Esophagus squamous epithelium (tissue), 5 donors: ENCODE measurements around the gene SCN9A. TPM values are rescaled to one million over a fixed set of nuclear protein-coding genes. Genes with fewer than 3 reads are reported as not detected.

ENCODE experiments used
- DNase-seq: peaks from one replicate; lab custom pipeline; 2025; lab: John Stamatoyannopoulos, UW
- H3K27ac ChIP-seq, 4 donors: fragments of 200-600 bp; sonication (generic); one replicate each; pipeline ENCODE4 v1.5.1; 2016 to 2019; ENCODE audit warnings: mild to moderate bottlenecking in 1 of 4
- H3K27me3 ChIP-seq, 4 donors: fragments of 200-600 bp; sonication (generic); 1 replicate in 3 of 4; 2 replicates in 1 of 4; pipeline versions ENCODE4 v1.5.1 to v1.6.0; 2017 to 2021; ENCODE audit warnings: antibody characterized with exemption in 1 of 4
- H3K36me3 ChIP-seq, 3 donors: fragments of 200-600 bp; sonication (generic); one replicate each; pipeline ENCODE4 v1.5.1; 2016 to 2019
- H3K4me1 ChIP-seq, 3 donors: fragments of 200-600 bp; sonication (generic); one replicate each; pipeline ENCODE4 v1.5.1; 2017 to 2019
- H3K4me3 ChIP-seq, 4 donors: fragments of 200-600 bp; sonication (generic); 1 replicate in 3 of 4; 2 replicates in 1 of 4; pipeline ENCODE4 v1.5.1; 2016 to 2019; ENCODE audit warnings: mild to moderate bottlenecking in 2 of 4, moderate library complexity in 1 of 4
- H3K9me3 ChIP-seq, 3 donors: fragments of 200-600 bp; sonication (generic); one replicate each; pipeline ENCODE4 v1.5.1; 2016 to 2019
- POLR2A ChIP-seq, 4 donors: fragments of 450-650 bp; IDR thresholded peaks; one replicate each; pipeline ENCODE4 v1.6.1; 2017; ENCODE audit warnings: antibody characterized with exemption in 4 of 4, mild to moderate bottlenecking in 4 of 4, moderate library complexity in 3 of 4
- WGBS, 2 donors: methylation state at CpG; one replicate each; pipeline ENCODE4 v1.1.5; 2018; 5-methylcytosine and 5-hydroxymethylcytosine counted together
- intact Hi-C: fragments of 100-400 bp; cut with DNase I; formaldehyde crosslinking; loops from one replicate; pipeline ENCODE4 v1.15.0; 2022
- total RNA-seq, 4 donors: library from RNA; depleted of rRNA; stranded (reverse); fragments of >200 nt; gene quantifications; one replicate each; pipeline ENCODE4 v1.1.0, GENCODE V29; 2016
- TF ChIP-seq, protein P1 (sequence below), 6 experiments: fragments of 450-650 bp in 4 of 6; fragments of 200-600 bp in 2 of 6; sonication (generic) in 2 of 6; IDR thresholded peaks; one replicate each; pipeline ENCODE4 v1.5.1; 2016 to 2019; ENCODE audit warnings: antibody characterized with exemption in 6 of 6, mild to moderate bottlenecking in 4 of 6, moderate library complexity in 4 of 6
- donor health status: DM: yes; HTN: yes; CAD: no.

Gene SCN9A
- total RNA-seq, 4 donors from 2014 or later = 0.13 to 1.9 (median 0.77) TPM

GRCh38 chr2:166372046-166372445, 3.7 kb downstream of the SCN9A start:
- H3K4me3 ChIP-seq = no peak overlapping the region
- WGBS, 2 donors = 69 to 70% methylated on average over 2 of the region's 2 CpGs
- DNase-seq = no peak
- TF ChIP-seq, protein P1, sequence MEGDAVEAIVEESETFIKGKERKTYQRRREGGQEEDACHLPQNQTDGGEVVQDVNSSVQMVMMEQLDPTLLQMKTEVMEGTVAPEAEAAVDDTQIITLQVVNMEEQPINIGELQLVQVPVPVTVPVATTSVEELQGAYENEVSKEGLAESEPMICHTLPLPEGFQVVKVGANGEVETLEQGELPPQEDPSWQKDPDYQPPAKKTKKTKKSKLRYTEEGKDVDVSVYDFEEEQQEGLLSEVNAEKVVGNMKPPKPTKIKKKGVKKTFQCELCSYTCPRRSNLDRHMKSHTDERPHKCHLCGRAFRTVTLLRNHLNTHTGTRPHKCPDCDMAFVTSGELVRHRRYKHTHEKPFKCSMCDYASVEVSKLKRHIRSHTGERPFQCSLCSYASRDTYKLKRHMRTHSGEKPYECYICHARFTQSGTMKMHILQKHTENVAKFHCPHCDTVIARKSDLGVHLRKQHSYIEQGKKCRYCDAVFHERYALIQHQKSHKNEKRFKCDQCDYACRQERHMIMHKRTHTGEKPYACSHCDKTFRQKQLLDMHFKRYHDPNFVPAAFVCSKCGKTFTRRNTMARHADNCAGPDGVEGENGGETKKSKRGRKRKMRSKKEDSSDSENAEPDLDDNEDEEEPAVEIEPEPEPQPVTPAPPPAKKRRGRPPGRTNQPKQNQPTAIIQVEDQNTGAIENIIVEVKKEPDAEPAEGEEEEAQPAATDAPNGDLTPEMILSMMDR (IDR thresholded peaks at IDR 0.05) = no peak
- TF ChIP-seq POLR2A (IDR thresholded peaks at IDR 0.05) = no peak
- intact Hi-C loops = no loop called here
- H3K36me3 ChIP-seq = no peaks in the 10 kb centered on the region
- peaks cover 5 to 21% (median 10%) of the 10 kb centered on the region in 3 donors for H3K4me1 ChIP-seq
- peaks cover 0 to 30% (median 0%) of the 10 kb centered on the region in 4 donors for H3K27me3 ChIP-seq
- no peak overlapping the region for H3K27ac ChIP-seq
- H3K9me3 ChIP-seq = no peaks in the 10 kb centered on the region

GRCh38 chr2:166365803-166366420, 9.8 kb downstream of the SCN9A start:
- no peak for DNase-seq
- Histone ChIP-seq H3K4me3 (no peak overlapping the region), H3K4me1 (no peaks in the 10 kb centered on the region), H3K27me3 (no peaks in the 10 kb centered on the region), H3K9me3 (no peaks in the 10 kb centered on the region), H3K27ac (no peak overlapping the region), H3K36me3 (no peaks in the 10 kb centered on the region)
- TF ChIP-seq, protein P1 (IDR thresholded peaks at IDR 0.05) = no peak
- TF ChIP-seq POLR2A (IDR thresholded peaks at IDR 0.05) = no peak
- intact Hi-C loops = no loop called here
- 66 to 73% methylated on average over 6 of the region's 6 CpGs for WGBS, 2 donors

- intact Hi-C loops = no loop called here
- Histone ChIP-seq H3K36me3 (no peaks in the 10 kb centered on the region), H3K27me3 (no peaks in the 10 kb centered on the region), H3K9me3 (no peaks in the 10 kb centered on the region), H3K27ac (no peak overlapping the region), H3K4me1 (no peaks in the 10 kb centered on the region), H3K4me3 (no peak overlapping the region)
- TF ChIP-seq, protein P1 (IDR thresholded peaks at IDR 0.05) = no peak
- TF ChIP-seq POLR2A (IDR thresholded peaks at IDR 0.05) = no peak
- DNase-seq = no peak
- 89 to 94% methylated on average over 3 of the region's 3 CpGs for WGBS, 2 donors
These were observed 10.5 kb downstream of the SCN9A start for GRCh38 chr2:166365239-166365638.

DNA sequence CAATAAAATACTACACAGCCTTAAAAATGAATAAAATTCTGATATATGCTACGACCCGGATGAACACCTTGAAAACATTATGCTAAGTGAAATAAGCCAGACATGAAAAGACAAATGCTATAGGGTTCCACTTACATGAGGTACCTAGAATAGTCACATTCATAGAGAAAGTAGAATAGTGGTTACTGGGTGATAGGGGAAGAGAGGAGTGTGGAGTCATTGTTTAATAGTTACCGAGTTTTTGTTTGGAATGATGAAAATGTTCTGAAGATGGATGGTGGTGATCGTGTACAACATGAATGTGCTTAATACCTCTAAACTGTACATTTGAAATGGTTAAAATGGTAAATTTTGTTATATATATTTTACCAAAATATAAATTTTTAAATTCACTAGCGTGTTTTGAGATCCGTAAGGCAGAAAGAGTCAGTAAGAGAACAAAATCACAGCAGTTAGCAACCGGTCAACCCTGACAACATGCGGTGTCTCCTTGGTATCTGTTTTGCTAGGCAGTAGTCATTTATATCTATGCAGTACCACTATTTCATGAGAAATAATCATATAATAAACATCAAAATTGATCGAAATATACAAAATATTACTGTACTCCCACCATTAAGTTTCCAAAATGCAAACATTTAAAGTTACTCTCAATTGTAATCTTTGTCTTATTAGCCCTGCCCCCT, 11.1 kb downstream of the SCN9A start:
- intact Hi-C loops = no loop called here
- Histone ChIP-seq H3K4me1 (no peaks in the 10 kb centered on the region), H3K4me3 (no peak overlapping the region), H3K27me3 (no peaks in the 10 kb centered on the region), H3K9me3 (no peaks in the 10 kb centered on the region), H3K27ac (no peak overlapping the region), H3K36me3 (no peaks in the 10 kb centered on the region)
- TF ChIP-seq, protein P1 (IDR thresholded peaks at IDR 0.05) = no peak
- TF ChIP-seq POLR2A (IDR thresholded peaks at IDR 0.05) = no peak
- DNase-seq = no peak
- 86% methylated on average over 9 of the region's 9 CpGs for WGBS, 2 donors

- no peak overlapping the region for H3K4me3 ChIP-seq
- no peaks in the 10 kb centered on the region for H3K27me3 ChIP-seq
- TF ChIP-seq POLR2A (IDR thresholded peaks at IDR 0.05) = no peak
- TF ChIP-seq, protein P1 (IDR thresholded peaks at IDR 0.05) = peak in 4 of 6 experiments; percentile 22 to 51 (median 34)
- no peak overlapping the region for H3K27ac ChIP-seq
- no peaks in the 10 kb centered on the region for H3K9me3 ChIP-seq
- no peaks in the 10 kb centered on the region for H3K4me1 ChIP-seq
- WGBS, 2 donors = 55 to 57% methylated on average over 3 of the region's 3 CpGs
- intact Hi-C loops = no loop called here
- H3K36me3 ChIP-seq = no peaks in the 10 kb centered on the region
- DNase-seq = no peak
These were observed 14.2 kb downstream of the SCN9A start for GRCh38 chr2:166361351-166362153.
